GM12872 (cell line): Measurements from ENCODE around the gene PLA2G4F.

Experiments used
- TF ChIP-seq, protein P1 (sequence below): IDR thresholded peaks from 3 replicates; pipeline ENCODE4 v1.5.1; 2011; ENCODE audit warnings: low read depth, mild to moderate bottlenecking, low read length, moderate library complexity; ENCODE audit not compliant: insufficient read depth

PLA2G4F gene

GRCh38 chr15:42182328-42182886, 26.0 kb upstream of the PLA2G4F start:
- TF ChIP-seq, protein P1, sequence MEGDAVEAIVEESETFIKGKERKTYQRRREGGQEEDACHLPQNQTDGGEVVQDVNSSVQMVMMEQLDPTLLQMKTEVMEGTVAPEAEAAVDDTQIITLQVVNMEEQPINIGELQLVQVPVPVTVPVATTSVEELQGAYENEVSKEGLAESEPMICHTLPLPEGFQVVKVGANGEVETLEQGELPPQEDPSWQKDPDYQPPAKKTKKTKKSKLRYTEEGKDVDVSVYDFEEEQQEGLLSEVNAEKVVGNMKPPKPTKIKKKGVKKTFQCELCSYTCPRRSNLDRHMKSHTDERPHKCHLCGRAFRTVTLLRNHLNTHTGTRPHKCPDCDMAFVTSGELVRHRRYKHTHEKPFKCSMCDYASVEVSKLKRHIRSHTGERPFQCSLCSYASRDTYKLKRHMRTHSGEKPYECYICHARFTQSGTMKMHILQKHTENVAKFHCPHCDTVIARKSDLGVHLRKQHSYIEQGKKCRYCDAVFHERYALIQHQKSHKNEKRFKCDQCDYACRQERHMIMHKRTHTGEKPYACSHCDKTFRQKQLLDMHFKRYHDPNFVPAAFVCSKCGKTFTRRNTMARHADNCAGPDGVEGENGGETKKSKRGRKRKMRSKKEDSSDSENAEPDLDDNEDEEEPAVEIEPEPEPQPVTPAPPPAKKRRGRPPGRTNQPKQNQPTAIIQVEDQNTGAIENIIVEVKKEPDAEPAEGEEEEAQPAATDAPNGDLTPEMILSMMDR: no peak

DNA sequence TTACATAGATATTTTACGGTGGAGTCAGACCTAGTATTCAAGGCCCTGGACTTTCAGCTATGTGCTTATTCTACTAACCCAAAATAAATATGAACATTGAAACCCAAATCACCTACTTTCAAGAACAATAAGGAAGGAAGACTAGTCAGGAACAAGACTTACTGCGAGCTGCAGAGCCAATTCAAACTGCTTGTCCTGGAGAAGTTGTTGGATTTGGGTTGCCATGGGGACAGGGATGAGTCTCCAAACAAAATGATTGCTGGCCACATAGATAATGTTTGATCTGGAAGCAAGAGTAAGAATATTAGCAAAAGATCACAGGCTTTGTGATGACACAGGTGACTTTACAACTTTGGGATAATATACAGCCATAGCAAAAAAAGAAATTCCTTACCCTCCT, 21.6 kb upstream of the PLA2G4F start:
- TF ChIP-seq, protein P1: no peak

DNA sequence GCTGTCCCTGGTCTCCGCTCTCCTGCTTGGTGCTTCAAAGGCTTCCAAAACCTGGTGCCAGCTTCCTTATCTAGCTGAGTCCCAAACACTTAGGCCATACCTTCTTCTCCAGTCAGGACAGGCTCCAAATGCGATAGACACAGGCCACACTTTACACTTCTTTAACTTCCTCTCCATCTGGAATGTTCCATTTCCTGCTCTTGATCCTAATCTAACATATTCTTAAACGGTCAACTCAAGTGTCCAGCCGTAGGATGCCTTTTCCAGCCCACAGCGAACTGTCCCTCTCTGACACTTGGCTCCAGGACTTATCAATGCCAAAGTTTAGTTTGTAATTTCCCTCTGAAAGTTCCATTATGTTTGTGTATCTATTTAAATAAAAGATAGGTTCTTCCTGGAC, 19.2 kb upstream of the PLA2G4F start:
- TF ChIP-seq, protein P1: no peak

DNA sequence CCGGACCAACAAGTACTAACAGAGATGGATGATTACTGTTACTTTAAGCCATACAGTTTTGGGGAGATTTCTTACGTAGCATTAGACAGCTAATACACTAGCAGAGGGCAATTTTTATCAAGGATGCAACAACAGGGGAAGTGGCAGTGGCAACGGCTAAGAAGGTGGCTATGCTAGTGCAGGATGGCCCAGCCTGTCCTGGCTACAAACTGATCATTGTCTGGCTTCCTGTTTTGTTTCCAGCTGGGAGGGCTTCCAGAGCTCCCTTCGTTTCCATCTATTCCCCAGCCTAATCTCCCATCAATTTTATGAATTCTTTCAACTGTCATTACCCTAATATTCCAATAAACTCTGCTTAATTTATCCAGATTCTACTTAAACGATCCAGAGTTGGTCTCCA, 16.0 kb upstream of the PLA2G4F start:
- TF ChIP-seq, protein P1: no peak

- TF ChIP-seq, protein P1: no peak
These were observed 15.4 kb upstream of the PLA2G4F start for GRCh38 chr15:42171795-42172194.

GRCh38 chr15:42171122-42171521, 14.7 kb upstream of the PLA2G4F start:
- TF ChIP-seq, protein P1: no peak

- TF ChIP-seq, protein P1: no peak
These were observed 9.9 kb upstream of the PLA2G4F start for GRCh38 chr15:42166225-42166940.
